ENCODE measurements around the gene APBB1IP. TPM values are rescaled to one million over a fixed set of nuclear protein-coding genes. Genes with fewer than 3 reads are reported as not detected.

The APBB1IP gene
- total RNA-seq, 1 experiment from 2014 or later = not detected

DNA sequence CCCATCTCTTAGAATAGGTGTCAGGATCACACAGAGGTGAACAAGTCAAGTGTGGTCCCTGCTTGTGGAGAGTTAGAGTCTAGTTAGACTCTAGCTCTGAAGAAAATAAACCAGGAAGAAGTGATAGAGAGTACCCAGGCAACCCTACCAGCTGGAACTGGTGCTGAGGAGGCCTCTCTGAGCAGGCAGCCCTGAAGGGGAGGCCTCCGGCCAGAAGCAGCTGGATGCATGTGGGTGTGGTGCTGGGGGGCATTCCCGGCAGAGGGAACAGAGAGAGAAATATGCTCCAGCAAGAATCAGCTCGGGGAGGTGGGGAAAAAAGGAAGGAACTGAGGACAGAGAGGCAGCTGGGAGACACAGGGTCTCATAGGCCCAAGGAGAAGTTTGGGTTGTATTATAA is 68.6 kb downstream of the APBB1IP start:
- Histone ChIP-seq H2BK15ac (ENCODE audit: low read depth, low read length) (no peak overlapping the region), H2AK5ac (ENCODE audit: insufficient read length, low read length) (no peak overlapping the region), H2BK12ac (ENCODE audit: insufficient read length, low read depth, low read length) (no peak overlapping the region), H2AFZ (ENCODE audit: low read length) (no peak overlapping the region), H3K23ac (ENCODE audit: insufficient read length, low read depth, low read length) (no peak overlapping the region), H4K91ac (ENCODE audit: insufficient read length, low read depth, low read length) (no peak overlapping the region), H2BK5ac (ENCODE audit: insufficient read length, low read length) (no peak overlapping the region), H3K4me2 (ENCODE audit: insufficient read depth, insufficient read length, low read length) (no peak overlapping the region), H3K79me1 (ENCODE audit: insufficient read depth, low read depth, low read length, poor library complexity, severe bottlenecking) (no peaks in the 10 kb centered on the region), H3K14ac (ENCODE audit: insufficient read depth, low read length) (no peak overlapping the region), H3K4me1 (ENCODE audit: insufficient read depth, low read length) (no peaks in the 10 kb centered on the region), H3K27me3 (ENCODE audit: insufficient read depth, low read length) (no peaks in the 10 kb centered on the region), H3K18ac (ENCODE audit: insufficient read length, low read depth, low read length) (no peak overlapping the region), H3K79me2 (ENCODE audit: insufficient read depth, low read length) (no peaks in the 10 kb centered on the region), H4K8ac (replicated peaks; ENCODE audit: insufficient read length, low read depth, low read length) (no peak overlapping the region), H3K23me2 (ENCODE audit: insufficient read length, low read depth, low read length, poor library complexity, severe bottlenecking) (no peaks in the 10 kb centered on the region), H4K5ac (ENCODE audit: insufficient read length, low read depth, low read length) (no peak overlapping the region), H3K27ac (ENCODE audit: insufficient read length, low read depth, low read length) (no peak overlapping the region), H2BK20ac (ENCODE audit: low read depth, low read length, poor library complexity, severe bottlenecking) (no peak overlapping the region), H3T11ph (ENCODE audit: low read length) (no peak overlapping the region), H3K56ac (ENCODE audit: insufficient read length, low read depth, low read length) (no peak overlapping the region), H4K20me1 (ENCODE audit: control insufficient read depth, insufficient read depth, insufficient read length) (no peaks in the 10 kb centered on the region), H3K9me3 (ENCODE audit: control insufficient read depth, low read depth, low read length) (no peaks in the 10 kb centered on the region), H2BK120ac (ENCODE audit: low read depth, low read length, poor library complexity, severe bottlenecking) (no peak overlapping the region), H3K4ac (ENCODE audit: low read depth, low read length) (no peak overlapping the region), H3K9ac (ENCODE audit: extremely low read depth, insufficient read length, low read length) (no peak overlapping the region)
- Mint-ChIP-seq H3K36me3 (ENCODE audit: insufficient read depth in 1 of 3, low read depth in 3 of 3) (no peaks in the 10 kb centered on the region), H3K4me3 (no peak overlapping the region), H3K27me3 (ENCODE audit: low read depth) (no peaks in the 10 kb centered on the region; the same call in 1 of the 2 replicates), H3K27ac (0 out of 7 replicates have a peak overlapping the region, but pooled peaks of 2 of the 3 experiments have one; percentile 39 to 82), H3K9me3 (no peaks in the 10 kb centered on the region; a peak in 1 of 5 replicates), H3K4me1 (no peaks in the 10 kb centered on the region; a peak in 1 of 4 replicates)
- DNase-seq = no peak
- TF ChIP-seq, protein P1, sequence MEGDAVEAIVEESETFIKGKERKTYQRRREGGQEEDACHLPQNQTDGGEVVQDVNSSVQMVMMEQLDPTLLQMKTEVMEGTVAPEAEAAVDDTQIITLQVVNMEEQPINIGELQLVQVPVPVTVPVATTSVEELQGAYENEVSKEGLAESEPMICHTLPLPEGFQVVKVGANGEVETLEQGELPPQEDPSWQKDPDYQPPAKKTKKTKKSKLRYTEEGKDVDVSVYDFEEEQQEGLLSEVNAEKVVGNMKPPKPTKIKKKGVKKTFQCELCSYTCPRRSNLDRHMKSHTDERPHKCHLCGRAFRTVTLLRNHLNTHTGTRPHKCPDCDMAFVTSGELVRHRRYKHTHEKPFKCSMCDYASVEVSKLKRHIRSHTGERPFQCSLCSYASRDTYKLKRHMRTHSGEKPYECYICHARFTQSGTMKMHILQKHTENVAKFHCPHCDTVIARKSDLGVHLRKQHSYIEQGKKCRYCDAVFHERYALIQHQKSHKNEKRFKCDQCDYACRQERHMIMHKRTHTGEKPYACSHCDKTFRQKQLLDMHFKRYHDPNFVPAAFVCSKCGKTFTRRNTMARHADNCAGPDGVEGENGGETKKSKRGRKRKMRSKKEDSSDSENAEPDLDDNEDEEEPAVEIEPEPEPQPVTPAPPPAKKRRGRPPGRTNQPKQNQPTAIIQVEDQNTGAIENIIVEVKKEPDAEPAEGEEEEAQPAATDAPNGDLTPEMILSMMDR (conservative IDR thresholded peaks at IDR 0.05) = no peak
- WGBS (ENCODE audit: extremely low coverage, insufficient read length, low lambda C conversion rate) = no CpG with 5 or more reads among the region's 3 CpGs

All from H9 (cell line).